ENCODE results near the gene VAV3.

VAV3 gene

DNA sequence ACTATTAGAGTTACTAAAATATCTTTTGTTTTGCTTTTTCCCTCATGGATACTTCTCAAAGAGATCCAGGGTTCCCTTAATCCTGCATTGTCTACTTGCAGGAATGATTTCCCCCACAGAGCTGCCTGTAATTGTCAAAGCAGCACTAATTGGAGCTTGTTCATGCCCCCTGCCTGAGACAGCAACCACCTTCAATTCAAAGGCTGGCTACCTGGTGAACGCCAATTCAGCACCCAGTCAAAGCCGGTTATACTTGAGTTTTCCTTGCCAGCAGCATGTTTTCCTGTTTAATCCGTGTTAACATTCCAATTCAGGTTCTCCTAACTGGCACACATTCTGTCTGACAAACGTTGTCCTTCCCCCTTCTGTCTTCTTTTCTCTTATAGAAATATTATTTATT, 441.2 kb downstream of the VAV3 start:
- Histone ChIP-seq H3K36me3 (ENCODE audit: control insufficient read depth in 1 of 2, insufficient read depth in 2 of 2, low read length in 2 of 2) (no peaks in the 10 kb centered on the region), H3K9ac (ENCODE audit: low read depth in 1 of 2, low read length in 2 of 2) (no peak overlapping the region), H3K9me3 (ENCODE audit: control insufficient read depth in 1 of 2, low read length in 2 of 2) (no peaks in the 10 kb centered on the region), H3K27ac (ENCODE audit: low read depth, low read length) (no peak overlapping the region), H3K27me3 (ENCODE audit: control insufficient read depth in 1 of 2, insufficient read depth in 2 of 2, low read length in 2 of 2) (no peaks in the 10 kb centered on the region), H3K4me1 (ENCODE audit: control insufficient read depth in 1 of 2, insufficient read depth in 2 of 2, low read length in 2 of 2) (no peaks in the 10 kb centered on the region), H3K4me3 (ENCODE audit: low read depth in 1 of 2, low read length in 2 of 2) (no peak overlapping the region)

DNA sequence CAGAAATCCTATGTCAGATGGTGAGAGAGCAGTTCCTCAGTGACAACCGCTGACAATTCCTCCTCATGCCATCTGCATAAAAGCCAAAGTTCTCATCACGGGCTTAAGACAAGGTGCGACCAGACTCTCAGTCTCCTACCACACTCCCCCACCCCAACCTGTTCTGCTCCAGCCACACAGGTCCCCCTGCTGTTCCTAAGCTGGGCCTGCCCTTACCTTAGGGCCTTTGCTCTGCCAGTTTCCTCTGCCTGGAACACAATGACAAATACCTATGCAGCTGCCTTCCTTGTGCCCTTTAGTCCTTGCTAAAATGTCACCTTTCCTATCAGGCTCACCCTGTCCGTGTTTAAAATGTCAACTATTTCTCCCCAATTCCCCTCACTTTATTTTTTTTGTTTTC, 441.9 kb downstream of the VAV3 start:
- Histone ChIP-seq H3K27me3 (ENCODE audit: control insufficient read depth in 1 of 2, insufficient read depth in 2 of 2, low read length in 2 of 2) (no peaks in the 10 kb centered on the region), H3K4me1 (ENCODE audit: control insufficient read depth in 1 of 2, insufficient read depth in 2 of 2, low read length in 2 of 2) (no peaks in the 10 kb centered on the region), H3K36me3 (ENCODE audit: control insufficient read depth in 1 of 2, insufficient read depth in 2 of 2, low read length in 2 of 2) (no peaks in the 10 kb centered on the region), H3K9me3 (ENCODE audit: control insufficient read depth in 1 of 2, low read length in 2 of 2) (no peaks in the 10 kb centered on the region), H3K9ac (ENCODE audit: low read depth in 1 of 2, low read length in 2 of 2) (no peak overlapping the region), H3K4me3 (ENCODE audit: low read depth in 1 of 2, low read length in 2 of 2) (no peak overlapping the region), H3K27ac (ENCODE audit: low read depth, low read length) (no peak overlapping the region)

Measured in duodenal mucosa (tissue), 2 donors.